SK-MEL-5 (cell line): ENCODE results near the gene ABCC12. TPM values are rescaled to one million over a fixed set of nuclear protein-coding genes. Genes with fewer than 3 reads are reported as not detected.
"Not testable (repeated sequence)": the region's sequence is repeated elsewhere in the genome, so short reads cannot be mapped to it uniquely, and the experiment has no call there.

Experiments
- DNase-seq: peaks from one replicate; pipeline ENCODE4 v3.0.0-alpha.2; 2016; ENCODE audit warnings: low read depth, low spot score
- in situ Hi-C: cut with HindIII; loops from 2 replicates; pipeline ENCODE4 v1.10.0; 2016; ENCODE audit warnings: low sequenced_read_pairs, high pct_unique_total_duplicates, low pct_unique_long_range_greater_than_20kb
- polyA plus RNA-seq, 2 experiments: library from polyadenylated mRNA; depleted of rRNA; stranded (reverse); fragments of >200 nt; gene quantifications; 2 replicates each; pipeline ENCODE4 v1.2.3, GENCODE V29; 2015
- total RNA-seq: library from RNA; depleted of rRNA; stranded (reverse); fragments of >200 nt; shearing (Covaris generic); gene quantifications from 2 replicates; pipeline ENCODE4 v1.2.3, GENCODE V29; 2014; rRNA removed

Gene ABCC12
- not detected in 2 replicates for total RNA-seq
- not detected in 2 replicates for polyA plus RNA-seq (2015; cell fraction: cytosol; rRNA removed)
- polyA plus RNA-seq (2015; cell fraction: nucleus; rRNA removed) = 1.3 TPM in 1 of 2 replicates, not detected in the other

- no peak for DNase-seq
- in situ Hi-C loops = no loop called here
Observed at GRCh38 chr16:48155926-48156789, at the start of gene ABCC12. ABCC12 (minus strand) TSS chr16:48155993; CDS start chr16:48146424, 9,569 bp downstream.

DNA sequence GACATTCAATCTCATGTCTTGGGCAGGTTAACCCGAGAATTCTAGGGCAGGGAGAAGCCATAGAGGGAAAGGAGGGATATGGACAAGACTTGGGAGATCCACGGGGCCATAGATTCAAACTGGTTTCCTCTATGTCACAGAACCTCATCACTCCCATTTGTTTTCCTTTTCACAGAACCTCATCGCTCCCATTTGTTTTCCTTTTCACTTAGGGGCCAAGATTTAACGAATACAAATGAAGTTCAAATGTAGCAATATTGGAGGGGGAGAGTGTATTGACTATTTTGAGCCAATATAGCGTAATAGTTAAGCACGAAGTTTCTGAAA is 49.0 kb upstream of the ABCC12 start:
- in situ Hi-C loops = no loop called here
- no peak for DNase-seq

GRCh38 chr16:48203974-48204824 is 48.4 kb upstream of the ABCC12 start:
- DNase-seq = no peak
- in situ Hi-C loops = no loop called here

DNA sequence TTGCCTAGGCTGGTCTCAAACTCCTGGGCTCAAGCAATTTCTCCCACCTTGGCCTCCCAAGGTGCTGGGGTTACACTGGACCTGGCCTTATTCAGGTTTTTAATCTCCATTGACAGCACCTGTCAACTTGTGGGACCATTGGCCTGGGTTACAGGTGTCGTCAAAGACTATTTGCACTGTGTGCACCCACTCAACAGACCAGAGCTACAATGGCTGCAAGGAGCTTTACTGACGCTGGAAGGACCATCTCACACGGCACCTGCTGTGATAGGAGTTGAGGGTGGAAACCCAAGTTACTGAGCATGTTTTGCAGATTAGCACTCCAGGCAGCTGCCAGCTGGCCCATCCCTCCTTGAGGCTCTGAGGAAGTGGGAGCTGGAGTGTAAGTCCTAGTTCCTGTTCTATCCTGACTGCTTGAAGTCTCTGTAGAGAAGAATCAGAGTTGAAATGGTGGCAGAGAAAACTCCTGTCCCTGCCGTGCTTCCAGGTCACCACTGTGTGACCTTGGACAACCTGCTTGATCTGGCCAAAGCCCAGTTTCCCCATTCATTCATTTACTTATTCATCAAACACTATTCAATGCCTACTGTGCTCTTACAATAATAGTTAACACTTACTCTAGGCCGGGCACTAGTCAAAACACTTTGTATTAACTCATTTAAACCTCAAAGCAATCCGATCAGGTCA is 45.9 kb upstream of the ABCC12 start:
- in situ Hi-C loops = no loop called here
- DNase-seq = no peak

GRCh38 chr16:48197294-48197693 is 41.5 kb upstream of the ABCC12 start:
- in situ Hi-C loops = no loop called here
- DNase-seq = no peak

GRCh38 chr16:48194828-48195556 is 39.2 kb upstream of the ABCC12 start:
- peak; percentile 10 for DNase-seq
- in situ Hi-C loops = no loop called here

DNA sequence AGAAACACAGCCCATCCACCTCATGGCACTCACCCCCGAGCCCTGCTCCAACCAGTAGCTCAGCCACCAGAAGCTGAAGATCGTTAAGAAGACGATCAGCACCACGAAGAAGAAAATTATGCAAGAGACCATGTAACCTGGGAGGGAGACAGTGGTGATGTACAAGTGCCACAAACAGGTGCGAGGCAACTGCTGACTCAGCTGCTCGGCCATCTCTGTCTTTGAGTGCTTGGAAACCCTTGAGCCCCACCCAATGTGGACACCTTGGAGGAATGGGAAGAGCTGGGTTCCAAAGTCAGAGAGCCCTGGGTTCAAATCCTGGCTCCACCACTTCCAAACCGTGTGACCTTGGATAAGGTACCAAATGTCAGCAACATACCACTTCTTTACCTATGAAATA is 38.1 kb upstream of the ABCC12 start:
- no peak for DNase-seq
- in situ Hi-C loops = no loop called here

DNA sequence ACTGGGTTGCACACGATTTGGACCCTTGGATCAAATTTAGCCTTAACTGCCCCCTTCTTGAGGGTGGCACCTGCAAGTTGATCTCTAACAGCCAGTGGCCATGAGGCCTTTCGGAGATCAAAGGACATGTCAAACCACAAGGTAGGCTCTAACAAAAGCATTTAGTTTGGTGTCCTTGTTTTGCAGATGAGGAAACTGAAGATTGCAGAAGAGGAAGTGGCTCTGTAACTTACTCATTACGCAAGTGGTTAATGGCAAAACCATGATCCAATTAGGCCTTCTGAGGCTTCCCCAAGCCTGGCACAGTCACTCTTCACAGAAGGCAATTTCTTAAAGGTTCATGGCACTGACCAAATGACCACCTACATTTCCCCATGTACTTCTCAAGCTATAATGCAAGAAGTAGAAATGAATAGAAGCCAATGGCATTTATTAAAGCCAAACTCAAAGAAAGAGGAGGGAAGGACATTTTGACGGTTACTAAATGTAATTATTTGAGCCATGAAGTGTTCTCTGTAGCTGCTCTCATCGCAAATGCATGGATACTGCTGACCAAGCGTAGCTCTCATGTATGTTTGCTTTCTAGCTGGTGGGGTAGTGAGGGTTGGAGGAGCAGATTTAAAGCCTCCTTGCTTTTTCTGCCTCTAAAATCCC is 32.8 kb upstream of the ABCC12 start:
- in situ Hi-C loops = no loop called here
- no peak for DNase-seq

- DNase-seq = no peak
- in situ Hi-C loops = no loop called here
Observed at GRCh38 chr16:48187779-48188178, 32.0 kb upstream of the ABCC12 start.

- in situ Hi-C loops = no loop called here
- DNase-seq = no peak
Observed at GRCh38 chr16:48184681-48185080, 28.9 kb upstream of the ABCC12 start.

GRCh38 chr16:48182979-48183537 is 27.3 kb upstream of the ABCC12 start:
- in situ Hi-C loops = no loop called here
- DNase-seq = no peak

GRCh38 chr16:48181746-48182520 is 26.1 kb upstream of the ABCC12 start:
- DNase-seq, in situ Hi-C loops: not testable (repeated sequence)

DNA sequence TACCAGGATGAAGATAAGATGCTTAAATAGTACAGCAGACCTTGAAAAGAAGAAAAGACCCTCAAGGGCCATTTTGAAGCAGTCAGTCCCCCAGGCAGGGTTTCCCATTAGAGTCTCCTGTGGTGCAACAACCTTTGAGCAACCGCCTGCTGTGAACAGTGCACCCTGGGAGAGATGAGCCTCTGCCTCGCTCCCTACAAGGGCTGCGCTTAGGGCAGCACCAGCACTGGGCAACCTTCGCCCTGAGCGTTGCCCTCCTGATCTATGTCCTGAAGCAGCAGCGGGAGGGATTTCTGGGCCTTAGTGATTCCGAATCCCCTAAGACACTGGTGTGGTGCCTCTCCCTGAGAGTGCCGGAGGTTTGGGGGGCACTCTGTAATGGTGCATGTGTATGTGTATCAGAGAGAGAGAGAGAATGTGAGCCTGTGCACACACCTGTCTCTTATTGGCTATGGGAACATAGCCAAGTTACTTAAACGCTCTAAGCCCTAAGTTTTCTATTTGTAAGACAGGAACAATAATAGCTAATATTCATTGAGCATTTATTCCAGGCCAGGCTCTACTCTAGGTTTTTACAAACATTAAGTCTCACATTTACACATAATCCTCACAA is 25.2 kb upstream of the ABCC12 start:
- no peak for DNase-seq
- in situ Hi-C loops = no loop called here

DNA sequence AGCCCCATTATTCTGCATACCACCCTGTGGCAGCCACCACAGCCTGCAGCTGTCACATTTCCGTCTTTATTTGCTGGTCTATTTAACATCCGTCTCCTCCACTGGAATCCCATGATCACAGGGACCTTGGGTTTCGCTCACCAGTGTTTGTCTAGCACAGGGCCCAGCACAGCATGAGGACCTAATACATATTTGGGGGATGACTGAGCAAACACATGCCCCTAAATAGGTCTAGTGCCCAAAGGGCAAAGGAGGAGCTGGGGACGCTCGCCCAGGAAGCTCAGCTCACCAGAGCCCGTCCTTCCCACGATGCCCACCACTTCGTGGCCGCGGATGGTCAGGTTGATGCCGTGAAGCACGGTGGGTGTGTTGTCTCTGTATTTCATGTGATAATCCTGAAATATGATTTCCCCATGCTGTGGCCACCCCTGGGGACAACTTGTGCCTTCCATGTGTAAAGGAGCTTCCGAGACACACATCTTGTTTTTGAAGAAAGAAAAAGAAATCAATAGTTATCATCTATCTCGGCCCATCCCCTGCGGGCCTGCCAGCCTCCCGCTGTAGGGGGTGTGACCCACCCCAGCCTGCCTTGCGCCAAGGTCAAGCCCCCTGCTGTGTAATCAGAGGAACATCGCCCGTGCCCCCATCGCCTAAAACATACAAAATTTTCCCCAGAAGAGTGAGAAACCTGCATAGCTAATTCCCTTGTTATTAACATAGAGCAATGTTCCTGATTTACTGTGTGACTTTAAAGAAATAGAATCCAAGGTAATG is 21.0 kb upstream of the ABCC12 start:
- in situ Hi-C loops = no loop called here
- no peak for DNase-seq

DNA sequence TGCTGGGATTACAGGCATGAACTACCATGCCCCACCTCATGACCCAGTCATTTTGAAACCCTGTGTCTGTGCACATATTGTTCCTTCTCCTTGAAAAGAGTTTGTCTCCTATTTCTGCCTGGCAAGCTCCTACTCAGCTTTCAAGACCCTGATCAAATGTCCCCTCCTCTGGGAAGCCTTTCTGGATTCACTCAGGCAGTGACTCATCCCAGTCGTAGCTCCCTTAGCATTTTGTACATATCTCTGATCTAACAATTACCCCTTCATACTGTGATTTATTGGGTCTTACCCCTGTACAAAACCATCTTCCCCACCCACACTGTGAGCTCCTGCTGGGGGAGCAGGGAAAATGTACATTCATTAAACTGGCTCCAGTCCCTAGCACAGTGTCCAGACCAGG is 18.1 kb upstream of the ABCC12 start:
- in situ Hi-C loops = no loop called here
- DNase-seq = peak; percentile 19
